Stimulated activated CD8-positive, alpha-beta memory T cell treated with anti-CD3 and anti-CD28 coated beads, Interleukin-12 subunit alpha, Interleukin-12 subunit beta, amount 100 ng/mL, for 24 hours (primary cell): ENCODE results near the gene BAG5.
"Not testable (repeated sequence)": the region's sequence is repeated elsewhere in the genome, so short reads cannot be mapped to it uniquely, and the experiment has no call there.

Experiments
- DNase-seq: peaks from one replicate; pipeline ENCODE4 v3.0.0-alpha.2; 2020; ENCODE audit errors: extremely low read depth

The BAG5 gene

GRCh38 chr14:103534576-103535061, 27.8 kb downstream of the BAG5 start:
- DNase-seq = no peak

- DNase-seq = no peak
Measured at GRCh38 chr14:103533999-103534575, 28.4 kb downstream of the BAG5 start.

GRCh38 chr14:103533137-103533998, 29.1 kb downstream of the BAG5 start:
- DNase-seq = no peak

GRCh38 chr14:103532216-103533136, 30.0 kb downstream of the BAG5 start:
- DNase-seq = no peak

GRCh38 chr14:103531421-103532215, 30.8 kb downstream of the BAG5 start:
- DNase-seq = no peak

- no peak for DNase-seq
Measured at GRCh38 chr14:103530831-103531230, 31.6 kb downstream of the BAG5 start.

- DNase-seq = no peak
Measured at GRCh38 chr14:103530390-103530789, 32.1 kb downstream of the BAG5 start.

GRCh38 chr14:103529383-103530365, 32.8 kb downstream of the BAG5 start:
- DNase-seq = no peak

GRCh38 chr14:103528587-103529382, 33.7 kb downstream of the BAG5 start, which contains the start of gene TRMT61A:
Gene TRMT61A, plus strand, starts transcription at chr14:103529196. Its CDS starts 783 bp downstream, at chr14:103529979.
- DNase-seq = peak; percentile 51

GRCh38 chr14:103528146-103528586, 34.3 kb downstream of the BAG5 start:
- no peak for DNase-seq

GRCh38 chr14:103527408-103528145, 34.9 kb downstream of the BAG5 start:
- DNase-seq = no peak

GRCh38 chr14:103526914-103527248, 35.6 kb downstream of the BAG5 start:
- DNase-seq = no peak

GRCh38 chr14:103526247-103526913, 36.1 kb downstream of the BAG5 start:
- no peak for DNase-seq

- DNase-seq = not testable (repeated sequence)
Measured at GRCh38 chr14:103525430-103526246, 36.8 kb downstream of the BAG5 start.

- no peak for DNase-seq
Measured at GRCh38 chr14:103524002-103524935, 38.2 kb downstream of the BAG5 start.

- DNase-seq = no peak
Measured at GRCh38 chr14:103523575-103523954, 38.9 kb downstream of the BAG5 start.
